ENCODE data around the gene CNTNAP2.

CNTNAP2 gene

DNA sequence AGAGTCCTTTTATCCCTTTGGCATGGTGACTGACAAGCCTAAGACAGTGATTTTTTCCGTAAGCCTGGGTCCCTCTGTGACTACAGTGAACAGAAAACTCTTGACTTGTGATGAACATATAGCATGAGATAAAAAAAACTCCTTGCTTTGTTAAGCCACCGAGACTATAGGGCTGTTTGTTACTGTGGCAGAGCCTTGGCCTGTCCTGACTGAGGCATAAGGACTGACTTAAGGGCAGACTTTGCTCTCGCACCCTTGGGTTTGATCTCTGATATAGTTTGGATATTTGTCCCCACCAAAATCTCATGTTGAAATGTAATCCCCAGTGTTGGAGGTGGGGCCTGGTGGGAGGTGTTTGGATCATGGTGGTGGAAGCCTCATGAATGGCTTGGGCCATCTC lies 2157.5 kb downstream of the CNTNAP2 start:
- TF ChIP-seq, protein P1, sequence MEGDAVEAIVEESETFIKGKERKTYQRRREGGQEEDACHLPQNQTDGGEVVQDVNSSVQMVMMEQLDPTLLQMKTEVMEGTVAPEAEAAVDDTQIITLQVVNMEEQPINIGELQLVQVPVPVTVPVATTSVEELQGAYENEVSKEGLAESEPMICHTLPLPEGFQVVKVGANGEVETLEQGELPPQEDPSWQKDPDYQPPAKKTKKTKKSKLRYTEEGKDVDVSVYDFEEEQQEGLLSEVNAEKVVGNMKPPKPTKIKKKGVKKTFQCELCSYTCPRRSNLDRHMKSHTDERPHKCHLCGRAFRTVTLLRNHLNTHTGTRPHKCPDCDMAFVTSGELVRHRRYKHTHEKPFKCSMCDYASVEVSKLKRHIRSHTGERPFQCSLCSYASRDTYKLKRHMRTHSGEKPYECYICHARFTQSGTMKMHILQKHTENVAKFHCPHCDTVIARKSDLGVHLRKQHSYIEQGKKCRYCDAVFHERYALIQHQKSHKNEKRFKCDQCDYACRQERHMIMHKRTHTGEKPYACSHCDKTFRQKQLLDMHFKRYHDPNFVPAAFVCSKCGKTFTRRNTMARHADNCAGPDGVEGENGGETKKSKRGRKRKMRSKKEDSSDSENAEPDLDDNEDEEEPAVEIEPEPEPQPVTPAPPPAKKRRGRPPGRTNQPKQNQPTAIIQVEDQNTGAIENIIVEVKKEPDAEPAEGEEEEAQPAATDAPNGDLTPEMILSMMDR (IDR thresholded peaks at IDR 0.05; ENCODE audit: control insufficient read depth, extremely low read depth, insufficient read depth) = no peak
- DNase-seq (ENCODE audit: low read depth) = no peak
- no peak overlapping the region for H3K4me3 ChIP-seq (ENCODE audit: low read depth, low read length)

DNA sequence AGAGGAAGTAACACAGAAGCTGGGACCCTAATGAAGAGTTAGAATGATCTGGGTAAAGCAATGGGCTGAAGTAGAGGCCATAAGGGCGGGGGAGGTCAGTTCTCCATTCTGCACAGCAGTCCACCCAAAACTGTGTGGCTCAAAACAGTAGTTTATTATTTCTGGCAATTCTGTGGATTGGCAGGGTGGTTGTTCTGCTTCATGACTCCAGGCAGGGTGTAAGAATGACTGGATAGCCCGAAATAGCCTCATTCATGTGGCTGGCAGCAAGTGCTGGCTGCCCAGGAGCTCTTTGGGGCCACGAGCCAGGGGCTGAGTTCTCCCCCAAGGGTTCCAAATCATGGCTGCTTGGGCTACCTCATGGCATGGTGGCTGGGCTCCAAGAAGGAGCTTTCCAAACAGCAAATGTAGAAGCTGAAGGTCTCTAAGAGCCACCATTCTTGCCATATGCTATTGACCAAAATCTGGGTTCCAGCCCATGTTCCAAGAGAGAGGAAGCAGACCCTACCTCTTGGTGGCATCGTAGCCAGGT lies 2158.8 kb downstream of the CNTNAP2 start:
- no peak for DNase-seq (ENCODE audit: low read depth)
- TF ChIP-seq, protein P1 (IDR thresholded peaks at IDR 0.05; ENCODE audit: control insufficient read depth, extremely low read depth, insufficient read depth) = no peak
- H3K4me3 ChIP-seq (ENCODE audit: low read depth, low read length) = no peak overlapping the region

DNA sequence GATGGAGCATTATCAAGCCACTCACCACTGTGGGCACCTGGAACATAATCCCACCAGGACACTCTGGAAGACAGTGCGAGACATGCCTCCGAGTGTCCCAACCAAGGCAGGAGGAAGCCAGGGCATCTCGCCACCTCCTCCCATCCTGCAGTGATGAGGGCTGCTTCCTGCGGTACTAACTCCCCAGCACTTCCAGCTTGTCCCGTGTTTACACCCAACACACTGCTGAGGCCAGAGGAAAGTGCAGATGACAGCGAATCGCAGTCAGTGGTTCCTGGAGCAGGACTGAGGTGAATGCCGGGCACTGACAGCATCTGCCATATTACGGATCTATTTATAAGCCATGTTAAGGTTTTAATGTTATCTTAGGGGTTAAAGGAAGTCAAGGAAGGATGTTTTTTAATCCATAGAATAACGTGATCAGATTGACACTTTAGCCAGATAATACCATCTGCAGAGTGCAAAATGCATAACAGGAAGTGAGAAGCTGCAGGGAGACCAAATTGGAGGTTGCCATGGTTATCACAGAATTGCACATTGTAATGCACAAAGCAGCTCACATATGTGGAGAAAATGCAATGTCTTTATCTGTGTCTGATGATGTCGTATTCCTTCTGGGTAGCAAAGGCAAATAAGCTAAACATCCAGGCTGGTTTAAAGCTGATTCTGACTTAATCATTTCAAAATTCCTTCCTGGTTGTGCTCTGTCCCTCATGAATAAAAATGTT lies 2159.9 kb downstream of the CNTNAP2 start:
- TF ChIP-seq, protein P1 (IDR thresholded peaks at IDR 0.05; ENCODE audit: control insufficient read depth, extremely low read depth, insufficient read depth) = no peak
- no peak for DNase-seq (ENCODE audit: low read depth)
- H3K4me3 ChIP-seq (ENCODE audit: low read depth, low read length) = no peak overlapping the region

DNA sequence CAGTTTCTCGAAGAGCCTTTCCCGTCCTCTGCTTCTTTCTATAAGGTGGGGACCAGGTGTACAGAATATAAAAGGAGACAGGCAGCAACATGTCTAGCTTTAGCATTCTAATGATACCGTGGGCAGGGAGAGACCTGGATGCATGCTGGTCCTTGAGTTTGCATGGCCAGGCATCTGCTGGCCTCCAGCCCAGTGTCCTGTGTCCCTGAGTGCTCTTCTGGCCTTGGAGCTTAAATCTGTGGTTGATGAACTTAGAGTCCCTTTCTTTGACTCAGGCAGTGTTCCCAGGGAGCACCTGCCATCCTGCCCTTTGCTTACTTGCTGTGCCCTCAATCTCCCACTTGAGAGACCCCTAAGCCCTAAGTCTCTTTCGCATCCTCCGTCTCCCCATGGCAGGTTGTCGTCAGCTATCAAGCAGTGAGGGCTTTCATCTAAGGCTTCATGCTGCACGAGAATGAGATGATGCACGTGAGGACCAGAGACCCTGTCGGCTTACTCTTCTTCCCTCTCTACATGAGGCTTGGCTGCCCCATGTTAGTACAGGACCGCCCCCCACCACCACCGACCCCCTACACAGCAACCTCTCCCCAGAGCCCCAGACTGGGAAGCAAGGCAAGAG lies 2160.6 kb downstream of the CNTNAP2 start:
- H3K4me3 ChIP-seq (ENCODE audit: low read depth, low read length) = no peak overlapping the region
- no peak for DNase-seq (ENCODE audit: low read depth)
- TF ChIP-seq, protein P1 (IDR thresholded peaks at IDR 0.05; ENCODE audit: control insufficient read depth, extremely low read depth, insufficient read depth) = no peak

DNA sequence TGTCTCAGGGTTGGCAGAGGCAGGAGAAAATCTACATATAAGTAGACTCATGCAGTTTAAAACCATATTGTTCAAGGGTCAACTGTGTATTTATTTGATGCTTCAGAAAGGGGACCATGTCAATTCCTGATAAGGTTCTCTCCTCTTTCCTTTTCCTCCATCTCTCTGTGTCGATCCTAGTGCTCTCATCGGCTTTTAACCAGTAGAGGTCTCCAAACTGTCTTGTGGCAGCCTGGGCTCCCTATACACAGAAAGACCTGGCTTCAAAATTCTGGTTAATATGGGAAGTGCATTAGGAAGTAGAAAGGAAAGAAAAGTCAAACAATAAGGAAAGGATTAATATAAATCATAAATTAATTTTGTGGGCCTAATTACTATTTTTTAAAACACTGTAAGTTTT lies 2169.5 kb downstream of the CNTNAP2 start:
- H3K4me3 ChIP-seq (ENCODE audit: low read depth, low read length) = no peak overlapping the region
- TF ChIP-seq, protein P1 (IDR thresholded peaks at IDR 0.05; ENCODE audit: control insufficient read depth, extremely low read depth, insufficient read depth) = peak; percentile 74
- DNase-seq (ENCODE audit: low read depth) = no peak

DNA sequence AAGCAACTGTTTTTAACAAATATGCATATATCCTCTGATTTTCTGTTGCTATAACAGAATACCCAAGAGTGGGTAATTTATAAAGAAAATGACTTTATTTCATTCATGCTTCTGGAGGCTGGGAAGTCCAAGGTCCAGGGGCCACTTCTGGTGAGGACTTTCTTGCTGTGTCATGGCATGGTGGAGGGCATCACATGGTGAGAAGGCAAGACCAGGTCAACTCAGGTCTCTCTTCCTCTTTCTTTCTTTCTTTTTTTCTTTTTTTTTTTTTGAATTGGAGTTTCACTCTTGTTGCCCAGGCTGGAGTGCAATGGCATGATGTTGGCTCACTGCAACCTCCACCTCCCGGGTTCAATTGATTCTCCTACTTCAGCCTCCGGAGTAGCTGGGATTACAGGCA lies 2170.9 kb downstream of the CNTNAP2 start:
- H3K4me3 ChIP-seq (ENCODE audit: low read depth, low read length) = no peak overlapping the region
- no peak for DNase-seq (ENCODE audit: low read depth)
- TF ChIP-seq, protein P1 (IDR thresholded peaks at IDR 0.05; ENCODE audit: control insufficient read depth, extremely low read depth, insufficient read depth) = no peak
